IMR-90 (cell line): Measurements from ENCODE around the gene PCED1A. TPM values are rescaled to one million over a fixed set of nuclear protein-coding genes. Genes with fewer than 3 reads are reported as not detected.
A peak's percentile ranks its signal among the peaks of the same experiment; 100 is the strongest.

Source experiments
- ATAC-seq: fragments of 200-7000 bp; cut with Tn5 transposase; 2 replicates; pipeline ENCODE4 v1.9.1; 2020; ENCODE audit warnings: low read depth, mild to moderate bottlenecking, moderate library complexity
- BruUV-seq: library from RNA; stranded (reverse); fragments of 400-500 nt; replicated peaks from 2 replicates; lab custom pipeline; 2021; lab: Mats Ljungman, UMichigan
- CTCF ChIA-PET: fragments of 300-600 bp; formaldehyde crosslinking; extraction: SDS; loops from one replicate; lab custom pipeline; 2021; ENCODE audit warnings: antibody characterized with exemption; lab: Yijun Ruan, JAX
- POLR2A ChIA-PET: fragments of 300-600 bp; sonication (Branson Sonifier 250); formaldehyde crosslinking; loops from one replicate; lab custom pipeline; 2022; ENCODE audit warnings: antibody characterized with exemption; ENCODE audit not compliant: unreplicated experiment; lab: Charles Lee
- DNase-seq: peaks from one replicate; pipeline ENCODE4 v3.0.0; 2013
- H2AFZ ChIP-seq: replicated peaks from 2 replicates; pipeline ENCODE3; 2013; ENCODE audit warnings: low read length, mild to moderate bottlenecking; ENCODE audit not compliant: poor library complexity
- H2AK5ac ChIP-seq: 2 replicates; pipeline ENCODE4 v1.6.1; 2013; ENCODE audit warnings: low read depth, low read length, inconsistent platforms
- H2AK9ac ChIP-seq: replicated peaks from 2 replicates; pipeline ENCODE3; 2013; ENCODE audit warnings: mild to moderate bottlenecking, low read depth, low read length, moderate library complexity; ENCODE audit not compliant: poor library complexity
- H2BK120ac ChIP-seq: 2 replicates; pipeline ENCODE4 v1.6.1; 2013; ENCODE audit warnings: low read depth, low read length, inconsistent platforms
- H2BK15ac ChIP-seq: 3 replicates; pipeline ENCODE4 v1.6.1; 2013; ENCODE audit warnings: low read depth, low read length, inconsistent platforms
- H2BK20ac ChIP-seq: 2 replicates; pipeline ENCODE4 v1.6.1; 2013; ENCODE audit warnings: low read depth, mild to moderate bottlenecking, inconsistent platforms, low read length, moderate library complexity
- H2BK5ac ChIP-seq: 2 replicates; pipeline ENCODE4 v1.6.1; 2013; ENCODE audit warnings: mild to moderate bottlenecking, low read depth, low read length, inconsistent platforms; ENCODE audit not compliant: poor library complexity, severe bottlenecking
- H3K14ac ChIP-seq: replicated peaks from 2 replicates; pipeline ENCODE4 v1.6.1; 2013; ENCODE audit warnings: low read depth, low read length, inconsistent platforms
- H3K18ac ChIP-seq: 2 replicates; pipeline ENCODE4 v1.6.1; 2013; ENCODE audit warnings: low read depth, low read length, control low read depth
- H3K23ac ChIP-seq: 2 replicates; pipeline ENCODE4 v1.6.1; 2013; ENCODE audit warnings: low read depth, low read length, inconsistent platforms
- H3K27ac ChIP-seq: 2 replicates; pipeline ENCODE4 v1.5.1; 2013; ENCODE audit warnings: mild to moderate bottlenecking, control low read depth, low read length; ENCODE audit not compliant: insufficient read depth
- H3K27me3 ChIP-seq: 2 replicates; pipeline ENCODE4 v1.6.1; 2013; ENCODE audit warnings: low read length; ENCODE audit not compliant: control insufficient read depth, insufficient read depth
- H3K36me3 ChIP-seq: 2 replicates; pipeline ENCODE4 v1.6.1; 2013; ENCODE audit warnings: low read length, mixed read lengths; ENCODE audit not compliant: control insufficient read depth, insufficient read depth
- H3K4ac ChIP-seq: 2 replicates; pipeline ENCODE4 v1.6.1; 2013; ENCODE audit warnings: low read depth, low read length, inconsistent platforms
- H3K4me1 ChIP-seq: 2 replicates; pipeline ENCODE4 v1.6.1; 2013; ENCODE audit warnings: low read length, mixed read lengths; ENCODE audit not compliant: control insufficient read depth, insufficient read depth
- H3K4me2 ChIP-seq: 2 replicates; pipeline ENCODE4 v1.6.1; 2013; ENCODE audit warnings: low read depth, mild to moderate bottlenecking, control low read depth, low read length, moderate library complexity
- H3K4me3 ChIP-seq: 2 replicates; pipeline ENCODE4 v1.5.1; 2013; ENCODE audit warnings: low read depth, mild to moderate bottlenecking, control low read depth, low read length, moderate library complexity; ENCODE audit not compliant: insufficient read depth
- H3K56ac ChIP-seq: 2 replicates; pipeline ENCODE4 v1.6.1; 2013; ENCODE audit warnings: low read length, inconsistent platforms; ENCODE audit not compliant: insufficient read depth; ENCODE audit errors: extremely low read depth
- H3K79me1 ChIP-seq, 2 experiments: 2 replicates each; pipeline ENCODE4 v1.6.1; 2013; ENCODE audit warnings: low read length in 2 of 2, inconsistent platforms in 1 of 2, low read depth in 1 of 2
- H3K9ac ChIP-seq: 2 replicates; pipeline ENCODE4 v1.6.1; 2013; ENCODE audit warnings: low read depth, low read length, control low read depth
- H3K9me1 ChIP-seq: 2 replicates; pipeline ENCODE4 v1.6.1; 2013; ENCODE audit warnings: low read length, inconsistent platforms; ENCODE audit not compliant: insufficient read depth
- H3K9me3 ChIP-seq: 2 replicates; pipeline ENCODE4 v1.6.1; 2013; ENCODE audit warnings: low read length; ENCODE audit not compliant: control insufficient read depth, insufficient read depth
- H4K20me1 ChIP-seq: 2 replicates; pipeline ENCODE4 v1.6.1; 2013; ENCODE audit warnings: low read length, inconsistent platforms; ENCODE audit not compliant: insufficient read depth
- H4K5ac ChIP-seq: 2 replicates; pipeline ENCODE4 v1.6.1; 2013; ENCODE audit warnings: mild to moderate bottlenecking, low read depth, low read length, control low read depth
- H4K8ac ChIP-seq, 2 experiments: 2 replicates each; pipeline ENCODE4 v1.6.1; 2013; ENCODE audit warnings: low read depth in 2 of 2, low read length in 2 of 2, control low read depth in 1 of 2, inconsistent platforms in 1 of 2
- H4K91ac ChIP-seq: 2 replicates; pipeline ENCODE4 v1.6.1; 2013; ENCODE audit warnings: low read depth, low read length, inconsistent platforms; ENCODE audit not compliant: insufficient read depth
- MAFK ChIP-seq: IDR thresholded peaks from 2 replicates; pipeline ENCODE4 v1.6.1; 2012; ENCODE audit warnings: low read depth, low read length, improper control_type of control experiment
- RFX5 ChIP-seq: IDR thresholded peaks from 2 replicates; pipeline ENCODE4 v1.8.0; 2012; ENCODE audit warnings: low read depth, mild to moderate bottlenecking, low read length, moderate library complexity
- WGBS, 2 experiments: methylation state at CpG; one replicate each; pipeline versions ENCODE4 v1.1.5 to v1.1.7; 2013; ENCODE audit warnings: missing lambda C conversion rate in 2 of 2; ENCODE audit not compliant: insufficient read length in 1 of 2; ENCODE audit errors: extremely low coverage in 2 of 2; 5-methylcytosine and 5-hydroxymethylcytosine counted together
- dilution Hi-C: fragments of 300-500 bp; cut with HindIII; formaldehyde crosslinking; loops from one replicate; pipeline ENCODE4 v1.14.3; 2018; ENCODE audit warnings: low sequenced_read_pairs; ENCODE audit not compliant: unreplicated experiment
- in situ Hi-C: fragments of 300-500 bp; cut with MboI; formaldehyde crosslinking; loops from 3 replicates; pipeline ENCODE4 v1.14.3; 2019; ENCODE audit warnings: low sequenced_read_pairs, inconsistent platforms, mixed read lengths
- intact Hi-C: fragments of 100-400 bp; cut with micrococcal nuclease; formaldehyde crosslinking; loops from 2 replicates; pipeline ENCODE4 v1.10.0; 2022
- polyA plus RNA-seq, 3 experiments: library from polyadenylated mRNA; depleted of rRNA; stranded (reverse); fragments of >200 nt; gene quantifications; 2 replicates each; pipeline ENCODE4 v1.2.3, GENCODE V29; 2012; ENCODE audit warnings: low replicate concordance in 1 of 3
- total RNA-seq: library from RNA; depleted of rRNA; stranded (reverse); fragments of >200 nt; gene quantifications from 2 replicates; pipeline ENCODE4 v1.2.3, GENCODE V29; 2012

PCED1A gene
- total and polyA plus RNA-seq, 2 of the 4 experiments (the other 2 are of a cell fraction), result 9.7 to 33.4 TPM

GRCh38 chr20:2795451-2795850, 45.0 kb downstream of the PCED1A start:
- WGBS, 2 experiments, result 90% methylated on average over 16 of the region's 24 CpGs; no CpG with 5 or more reads in 1 of the 2 experiments

More at GRCh38 chr20:2795451-2795850, 45.0 kb downstream of the PCED1A start:
- H3K79me1 ChIP-seq, result no peaks in the 10 kb centered on the region
- H2AK9ac ChIP-seq, result no peak overlapping the region
- no peak overlapping the region for H2AK5ac ChIP-seq
- no peak overlapping the region for H3K9ac ChIP-seq
- DNase-seq (no peak), ATAC-seq (no peak)
- H3K4me1 ChIP-seq, result no peaks in the 10 kb centered on the region; the same call in 1 of the 2 replicates
- ChIA-PET CTCF (no interaction called here), POLR2A (no interaction called here)
- H3K27ac ChIP-seq, result no peak overlapping the region
- no peak overlapping the region for H3K4me2 ChIP-seq
- BruUV-seq, result no TSS peak
- in situ Hi-C loops (no loop called here), intact Hi-C loops (no loop called here), dilution Hi-C loops (no loop called here)
- no peaks in the 10 kb centered on the region; the same call in 1 of the 2 replicates for H3K36me3 ChIP-seq
- no peak overlapping the region for H4K5ac ChIP-seq
- H3K4me3 ChIP-seq, result no peak overlapping the region
- no peak overlapping the region for H2BK120ac ChIP-seq
- H2AFZ ChIP-seq, result peak overlapping the region; percentile 23
- H4K20me1 ChIP-seq, result no peaks in the 10 kb centered on the region
- no peak overlapping the region for H2BK5ac ChIP-seq
- no peak for TF ChIP-seq RFX5
- TF ChIP-seq MAFK, result peak; percentile 9; the same call in 1 of the 2 replicates
- no peak overlapping the region for H4K8ac ChIP-seq
- H2BK20ac ChIP-seq, result no peak overlapping the region
- H4K91ac ChIP-seq, result no peak overlapping the region
- no peak overlapping the region for H3K23ac ChIP-seq
- H2BK15ac ChIP-seq, result no peak overlapping the region
- no peak overlapping the region for H3K4ac ChIP-seq
- H3K18ac ChIP-seq, result no peak overlapping the region
- H3K14ac ChIP-seq, result no peak overlapping the region
- peaks cover 35% of the 10 kb centered on the region for H3K27me3 ChIP-seq
- no peaks in the 10 kb centered on the region for H3K9me3 ChIP-seq
- H3K9me1 ChIP-seq, result no peaks in the 10 kb centered on the region
- no peak overlapping the region for H3K56ac ChIP-seq
